Measurements from ENCODE around the gene SLC25A45. TPM values are rescaled to one million over a fixed set of nuclear protein-coding genes. Genes with fewer than 3 reads are reported as not detected.

Gene SLC25A45
- total and polyA plus RNA-seq, 2 of the 4 experiments (the other 2 are of a cell fraction), result 0.72 to 1.2 TPM

DNA sequence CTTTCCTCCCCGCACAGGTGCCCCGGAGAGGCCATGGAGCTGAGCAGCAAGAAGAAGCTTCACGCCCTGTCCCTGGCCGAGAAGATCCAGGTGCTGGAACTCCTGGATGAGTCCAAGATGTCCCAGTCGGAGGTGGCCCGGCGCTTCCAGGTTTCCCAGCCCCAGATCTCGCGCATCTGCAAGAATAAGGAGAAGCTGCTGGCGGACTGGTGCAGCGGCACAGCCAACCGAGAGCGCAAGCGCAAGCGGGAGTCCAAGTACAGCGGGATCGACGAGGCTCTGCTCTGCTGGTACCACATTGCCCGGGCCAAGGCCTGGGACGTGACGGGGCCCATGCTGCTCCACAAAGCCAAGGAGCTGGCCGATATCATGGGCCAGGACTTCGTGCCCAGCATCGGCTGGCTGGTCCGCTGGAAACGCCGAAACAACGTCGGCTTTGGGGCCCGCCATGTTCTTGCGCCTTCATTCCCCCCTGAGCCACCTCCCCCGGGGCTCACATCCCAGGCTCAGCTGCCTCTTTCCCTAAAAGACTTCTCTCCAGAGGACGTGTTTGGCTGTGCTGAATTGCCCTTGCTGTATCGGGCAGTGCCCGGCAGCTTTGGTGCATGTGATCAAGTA is 26.6 kb downstream of the SLC25A45 start:
- 24% methylated on average over 20 of the region's 35 CpGs; no CpG with 5 or more reads in 1 of the 2 experiments for WGBS, 2 experiments (ENCODE audit: extremely low coverage in 2 of 2, insufficient read length in 1 of 2)
- no peak overlapping the region for H2AK9ac ChIP-seq (replicated peaks; ENCODE audit: low read depth, low read length, poor library complexity)
- H3K27ac ChIP-seq (ENCODE audit: insufficient read depth, low read length), result no peak overlapping the region
- H2BK15ac ChIP-seq (ENCODE audit: low read depth, low read length), result no peak overlapping the region
- H3K23ac ChIP-seq (ENCODE audit: low read depth, low read length), result no peak overlapping the region
- H3K4ac ChIP-seq (ENCODE audit: low read depth, low read length), result no peak overlapping the region
- ChIA-PET CTCF (interaction anchor here (0.6 kb wide), 1 partner anchor 22 kb away, joined by 3 read pairs; the partner anchor contains the start of gene DPF2), POLR2A (ENCODE audit: unreplicated experiment) (interaction anchor here (2.8 kb wide), 1 partner anchor 144 kb away, joined by 10 read pairs; the partner anchor contains the start of gene MALAT1)
- H2AK5ac ChIP-seq (ENCODE audit: low read depth, low read length), result no peak overlapping the region
- dilution Hi-C loops (cut with HindIII; ENCODE audit: low sequenced_read_pairs, unreplicated experiment), result no loop called here
- H3K9me1 ChIP-seq (ENCODE audit: insufficient read depth, low read length), result peaks cover 9% of the 10 kb centered on the region; the same call in 1 of the 2 replicates
- DNase-seq (peak; percentile 33), ATAC-seq (ENCODE audit: low read depth) (no peak)
- no peak overlapping the region for H4K91ac ChIP-seq (ENCODE audit: insufficient read depth, low read depth, low read length)
- H2BK5ac ChIP-seq (ENCODE audit: low read depth, low read length, poor library complexity, severe bottlenecking), result no peak overlapping the region
- H3K18ac ChIP-seq (ENCODE audit: low read depth, low read length), result no peak overlapping the region
- in situ Hi-C loops (cut with MboI; ENCODE audit: low sequenced_read_pairs), result no loop called here
- no peak overlapping the region for H2BK120ac ChIP-seq (ENCODE audit: low read depth, low read length)
- no peak overlapping the region for H2BK20ac ChIP-seq (ENCODE audit: low read depth, low read length)
- no TSS peak for BruUV-seq (replicated peaks)
- H3K79me1 ChIP-seq (ENCODE audit: low read depth in 1 of 2, low read length in 2 of 2), result 0 out of 4 replicates have a peak, but pooled peaks cover 0 to 4% of the 10 kb centered on the region in 2 experiments
- H4K5ac ChIP-seq (ENCODE audit: low read depth, low read length), result no peak overlapping the region
- intact Hi-C loops (cut with micrococcal nuclease), result no loop called here
- peaks cover 22% of the 10 kb centered on the region for H3K27me3 ChIP-seq (ENCODE audit: control insufficient read depth, insufficient read depth, low read length)
- peaks cover 15% of the 10 kb centered on the region for H4K20me1 ChIP-seq (ENCODE audit: insufficient read depth, low read length)
- no peak overlapping the region for H3K9ac ChIP-seq (ENCODE audit: low read depth, low read length)
- H2AFZ ChIP-seq (replicated peaks; ENCODE audit: low read length, poor library complexity), result peak overlapping the region; percentile 81
- peak overlapping the region; percentile 70 for H3K4me2 ChIP-seq (ENCODE audit: low read depth, low read length)
- no peak overlapping the region for H4K8ac ChIP-seq (ENCODE audit: low read depth in 2 of 2, low read length in 2 of 2)
- peaks cover 17% of the 10 kb centered on the region for H3K36me3 ChIP-seq (ENCODE audit: control insufficient read depth, insufficient read depth, low read length)
- no peak overlapping the region for H3K14ac ChIP-seq (replicated peaks; ENCODE audit: low read depth, low read length)
- H3K4me1 ChIP-seq (ENCODE audit: control insufficient read depth, insufficient read depth, low read length), result peaks cover 8% of the 10 kb centered on the region
- H3K9me3 ChIP-seq (ENCODE audit: control insufficient read depth, insufficient read depth, low read length), result no peaks in the 10 kb centered on the region
- H3K56ac ChIP-seq (ENCODE audit: extremely low read depth, insufficient read depth, low read length), result no peak overlapping the region
- H3K4me3 ChIP-seq (ENCODE audit: insufficient read depth, low read depth, low read length), result 0 out of 2 replicates have a peak overlapping the region, but pooled peaks have one; percentile 17
- TF ChIP-seq RFX5 (IDR thresholded peaks at IDR 0.05; ENCODE audit: low read depth, low read length) (no peak), POLR2A (IDR thresholded peaks at IDR 0.05; ENCODE audit: low read depth, low read length) (no peak), FOS (IDR thresholded peaks at IDR 0.05; ENCODE audit: low read depth, low read length) (no peak), USF2 (IDR thresholded peaks at IDR 0.05; ENCODE audit: low read depth, low read length) (no peak), NFE2L2 (IDR thresholded peaks at IDR 0.05; ENCODE audit: low read depth, low read length) (no peak), MXI1 (IDR thresholded peaks at IDR 0.05; ENCODE audit: borderline replicate concordance, low read depth, low read length) (no peak), MAFK (IDR thresholded peaks at IDR 0.05; ENCODE audit: low read depth, low read length) (no peak), RCOR1 (IDR thresholded peaks at IDR 0.05; ENCODE audit: insufficient replicate concordance, low read length) (no peak), BHLHE40 (IDR thresholded peaks at IDR 0.05; ENCODE audit: low read depth, low read length) (no peak), ELK1 (IDR thresholded peaks at IDR 0.05; ENCODE audit: borderline replicate concordance, low read depth, low read length) (no peak), CHD1 (IDR thresholded peaks at IDR 0.05; ENCODE audit: low read depth, low read length) (no peak), CEBPB (IDR thresholded peaks at IDR 0.05; ENCODE audit: low read depth, low read length) (no peak), MAZ (IDR thresholded peaks at IDR 0.05; ENCODE audit: borderline replicate concordance, low read depth, low read length) (no peak), SMC3 (IDR thresholded peaks at IDR 0.05; ENCODE audit: low read depth, low read length) (no peak)
- TF ChIP-seq, protein P1, sequence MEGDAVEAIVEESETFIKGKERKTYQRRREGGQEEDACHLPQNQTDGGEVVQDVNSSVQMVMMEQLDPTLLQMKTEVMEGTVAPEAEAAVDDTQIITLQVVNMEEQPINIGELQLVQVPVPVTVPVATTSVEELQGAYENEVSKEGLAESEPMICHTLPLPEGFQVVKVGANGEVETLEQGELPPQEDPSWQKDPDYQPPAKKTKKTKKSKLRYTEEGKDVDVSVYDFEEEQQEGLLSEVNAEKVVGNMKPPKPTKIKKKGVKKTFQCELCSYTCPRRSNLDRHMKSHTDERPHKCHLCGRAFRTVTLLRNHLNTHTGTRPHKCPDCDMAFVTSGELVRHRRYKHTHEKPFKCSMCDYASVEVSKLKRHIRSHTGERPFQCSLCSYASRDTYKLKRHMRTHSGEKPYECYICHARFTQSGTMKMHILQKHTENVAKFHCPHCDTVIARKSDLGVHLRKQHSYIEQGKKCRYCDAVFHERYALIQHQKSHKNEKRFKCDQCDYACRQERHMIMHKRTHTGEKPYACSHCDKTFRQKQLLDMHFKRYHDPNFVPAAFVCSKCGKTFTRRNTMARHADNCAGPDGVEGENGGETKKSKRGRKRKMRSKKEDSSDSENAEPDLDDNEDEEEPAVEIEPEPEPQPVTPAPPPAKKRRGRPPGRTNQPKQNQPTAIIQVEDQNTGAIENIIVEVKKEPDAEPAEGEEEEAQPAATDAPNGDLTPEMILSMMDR (conservative IDR thresholded peaks at IDR 0.05; ENCODE audit: low read depth, low read length), result no peak
